Measurements from ENCODE around the gene CDH26.
"Not testable (repeated sequence)": the region's sequence is repeated elsewhere in the genome, so short reads cannot be mapped to it uniquely, and the experiment has no call there.

CDH26 gene

DNA sequence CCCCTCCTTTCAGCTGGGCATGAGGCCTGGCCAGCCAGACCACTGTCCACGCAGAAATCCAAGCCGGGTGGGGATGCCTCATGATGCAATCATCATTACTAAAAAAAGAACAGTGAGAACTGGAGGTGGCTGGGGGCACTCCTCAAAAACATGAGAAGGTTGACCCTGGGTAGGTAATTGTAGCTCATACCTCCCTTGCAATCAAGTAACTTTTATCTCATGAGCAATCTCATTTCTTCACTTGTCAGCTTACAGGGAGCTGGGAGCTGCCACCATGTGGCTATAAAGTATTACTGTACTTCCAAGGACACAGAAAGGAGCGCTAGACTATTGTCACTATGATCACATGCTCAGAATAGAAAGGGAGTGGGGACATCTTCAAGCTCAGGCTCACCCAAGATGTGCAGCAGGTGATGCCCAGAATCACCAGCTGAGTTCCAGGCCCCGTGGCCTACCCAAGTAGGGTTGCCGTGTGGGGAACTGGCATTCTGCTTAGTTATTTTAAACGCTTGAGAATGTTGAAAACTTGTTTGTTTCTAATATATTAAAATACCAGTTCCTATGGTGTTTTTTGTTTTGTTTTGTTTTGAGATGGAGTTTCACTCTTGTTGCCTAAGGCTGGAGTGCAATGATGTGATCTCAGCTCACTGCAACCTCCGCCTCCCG is 3.0 kb upstream of the CDH26 start:
- no peak overlapping the region for H3K27ac ChIP-seq (replicated peaks)
- TF ChIP-seq GABPA (IDR thresholded peaks at IDR 0.05; ENCODE audit: low read depth) (no peak), POLR2AphosphoS5 (IDR thresholded peaks at IDR 0.05; ENCODE audit: low read depth) (no peak), SPI1 (IDR thresholded peaks at IDR 0.05; ENCODE audit: borderline replicate concordance, low read depth) (no peak)
- TF ChIP-seq, protein P1, sequence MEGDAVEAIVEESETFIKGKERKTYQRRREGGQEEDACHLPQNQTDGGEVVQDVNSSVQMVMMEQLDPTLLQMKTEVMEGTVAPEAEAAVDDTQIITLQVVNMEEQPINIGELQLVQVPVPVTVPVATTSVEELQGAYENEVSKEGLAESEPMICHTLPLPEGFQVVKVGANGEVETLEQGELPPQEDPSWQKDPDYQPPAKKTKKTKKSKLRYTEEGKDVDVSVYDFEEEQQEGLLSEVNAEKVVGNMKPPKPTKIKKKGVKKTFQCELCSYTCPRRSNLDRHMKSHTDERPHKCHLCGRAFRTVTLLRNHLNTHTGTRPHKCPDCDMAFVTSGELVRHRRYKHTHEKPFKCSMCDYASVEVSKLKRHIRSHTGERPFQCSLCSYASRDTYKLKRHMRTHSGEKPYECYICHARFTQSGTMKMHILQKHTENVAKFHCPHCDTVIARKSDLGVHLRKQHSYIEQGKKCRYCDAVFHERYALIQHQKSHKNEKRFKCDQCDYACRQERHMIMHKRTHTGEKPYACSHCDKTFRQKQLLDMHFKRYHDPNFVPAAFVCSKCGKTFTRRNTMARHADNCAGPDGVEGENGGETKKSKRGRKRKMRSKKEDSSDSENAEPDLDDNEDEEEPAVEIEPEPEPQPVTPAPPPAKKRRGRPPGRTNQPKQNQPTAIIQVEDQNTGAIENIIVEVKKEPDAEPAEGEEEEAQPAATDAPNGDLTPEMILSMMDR (IDR thresholded peaks at IDR 0.05; ENCODE audit: insufficient read depth, low read length), result peak; percentile 35
- DNase-seq (ENCODE audit: low read depth in 1 of 2, low spot score in 1 of 2), result peak in 1 of 2 experiments; percentile 56
- H3K27me3 ChIP-seq (ENCODE audit: insufficient read depth, poor library complexity, severe bottlenecking), result no peaks in the 10 kb centered on the region
- no peak overlapping the region for H3K4me3 ChIP-seq (replicated peaks; ENCODE audit: insufficient read depth, low read length)

DNA sequence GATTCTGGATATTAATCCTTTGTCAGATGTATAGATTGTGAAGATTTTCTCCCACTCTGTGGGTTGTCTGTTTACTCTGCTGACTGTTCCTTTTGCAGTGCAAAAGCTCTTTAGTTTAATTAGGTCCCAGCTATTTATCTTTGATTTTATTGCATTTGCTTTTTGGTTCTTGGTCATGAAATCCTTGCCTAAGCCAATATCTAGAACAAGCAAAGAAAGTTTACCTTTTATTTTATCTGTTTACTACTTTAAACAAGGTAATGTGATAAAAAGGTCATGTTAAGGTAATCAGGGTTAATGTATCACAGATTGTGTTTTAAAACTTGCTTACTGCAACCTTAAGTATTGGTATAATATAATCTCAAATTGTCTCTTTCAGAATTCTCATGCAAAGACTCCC is 655 bp upstream of the CDH26 start:
- not testable (repeated sequence) for H3K27me3 ChIP-seq (ENCODE audit: insufficient read depth, poor library complexity, severe bottlenecking); H3K27ac ChIP-seq (replicated peaks); DNase-seq (ENCODE audit: low read depth in 1 of 2, low spot score in 1 of 2); H3K4me3 ChIP-seq (replicated peaks; ENCODE audit: insufficient read depth, low read length)

- no peak for DNase-seq (ENCODE audit: low read depth in 1 of 2, low spot score in 1 of 2)
- H3K4me3 ChIP-seq (replicated peaks; ENCODE audit: insufficient read depth, low read length), result no peak overlapping the region
- no peaks in the 10 kb centered on the region for H3K27me3 ChIP-seq (ENCODE audit: insufficient read depth, poor library complexity, severe bottlenecking)
- TF ChIP-seq, protein P1 (IDR thresholded peaks at IDR 0.05; ENCODE audit: insufficient read depth, low read length), result no peak
- TF ChIP-seq POLR2AphosphoS5 (IDR thresholded peaks at IDR 0.05; ENCODE audit: low read depth) (no peak), SPI1 (IDR thresholded peaks at IDR 0.05; ENCODE audit: borderline replicate concordance, low read depth) (no peak), GABPA (IDR thresholded peaks at IDR 0.05; ENCODE audit: low read depth) (no peak), REST (IDR thresholded peaks at IDR 0.05; ENCODE audit: insufficient replicate concordance, low read depth) (no peak)
- no peak overlapping the region for H3K27ac ChIP-seq (replicated peaks)
Measured at GRCh38 chr20:59958626-59959025, 403 bp downstream of the CDH26 start.

DNA sequence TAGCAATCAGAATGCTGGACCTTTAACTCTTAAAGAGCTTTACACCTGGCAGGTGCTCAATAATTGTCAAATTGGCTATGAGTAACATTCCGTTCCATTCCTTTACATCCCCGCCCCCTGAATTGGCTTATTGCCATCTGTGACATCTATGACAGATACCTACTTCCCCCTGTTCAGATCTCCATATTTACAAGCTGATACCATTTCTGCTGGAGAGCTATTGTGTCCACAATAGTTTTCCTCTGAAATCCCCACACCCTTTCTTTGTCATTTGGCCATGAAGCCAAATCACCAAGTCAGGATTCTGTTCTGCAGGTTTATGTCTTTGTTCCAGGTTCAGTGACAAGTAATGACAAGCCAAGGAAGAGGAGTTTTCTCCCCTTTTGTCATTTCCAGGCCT is 3.2 kb downstream of the CDH26 start:
- TF ChIP-seq REST (IDR thresholded peaks at IDR 0.05; ENCODE audit: insufficient replicate concordance, low read depth) (no peak), GABPA (IDR thresholded peaks at IDR 0.05; ENCODE audit: low read depth) (no peak), SPI1 (IDR thresholded peaks at IDR 0.05; ENCODE audit: borderline replicate concordance, low read depth) (no peak), POLR2AphosphoS5 (IDR thresholded peaks at IDR 0.05; ENCODE audit: low read depth) (no peak)
- TF ChIP-seq, protein P1 (IDR thresholded peaks at IDR 0.05; ENCODE audit: insufficient read depth, low read length), result no peak
- H3K27ac ChIP-seq (replicated peaks), result no peak overlapping the region
- H3K4me3 ChIP-seq (replicated peaks; ENCODE audit: insufficient read depth, low read length), result no peak overlapping the region
- no peak for DNase-seq (ENCODE audit: low read depth in 1 of 2, low spot score in 1 of 2)
- no peaks in the 10 kb centered on the region for H3K27me3 ChIP-seq (ENCODE audit: insufficient read depth, poor library complexity, severe bottlenecking)
